ENCODE measurements around the gene SPATA32. TPM values are rescaled to one million over a fixed set of nuclear protein-coding genes. Genes with fewer than 3 reads are reported as not detected.

SPATA32 gene
- total and polyA plus RNA-seq, 2 experiments from 2014 or later, result not detected

DNA sequence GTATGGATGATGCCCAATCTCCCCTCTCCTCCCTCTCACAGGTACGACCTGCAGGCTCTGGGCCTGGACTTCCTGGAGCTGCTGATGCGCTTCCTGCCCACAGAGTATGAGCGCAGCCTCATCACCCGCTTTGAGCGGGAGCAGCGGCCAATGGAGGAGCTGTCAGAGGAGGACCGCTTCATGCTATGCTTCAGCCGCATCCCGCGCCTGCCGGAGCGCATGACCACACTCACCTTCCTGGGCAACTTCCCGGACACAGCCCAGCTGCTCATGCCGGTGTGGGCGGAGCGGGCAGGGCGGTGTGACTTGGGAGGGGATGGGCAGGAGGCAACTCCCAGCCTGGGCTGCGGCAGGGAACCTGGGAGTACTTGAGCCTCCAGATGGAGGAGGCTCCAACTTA is 18.1 kb downstream of the SPATA32 start:
- H4K20me1 ChIP-seq (replicated peaks; ENCODE audit: insufficient read depth), result no peaks in the 10 kb centered on the region
- Mint-ChIP-seq H3K27me3 (ENCODE audit: insufficient read depth, low read depth, poor library complexity) (peaks cover 38% of the 10 kb centered on the region), H3K36me3 (ENCODE audit: low read depth) (no peaks in the 10 kb centered on the region; the same call in 2 of the 3 replicates), H3K9me3 (no peaks in the 10 kb centered on the region; the same call in 2 of the 3 replicates), H3K27ac (no peak overlapping the region), H3K4me3 (no peak overlapping the region), H3K4me1 (peaks cover 28% of the 10 kb centered on the region)
- H3K9me2 ChIP-seq (ENCODE audit: insufficient read depth), result no peaks in the 10 kb centered on the region
- TF ChIP-seq NANOG (IDR thresholded peaks at IDR 0.05; ENCODE audit: borderline replicate concordance) (no peak), EZH2 (IDR thresholded peaks at IDR 0.05; ENCODE audit: low read depth, unreplicated experiment) (no peak), POLR2AphosphoS5 (IDR thresholded peaks at IDR 0.05; ENCODE audit: low read depth) (no peak), ZNF114 (CRISPR knock-in tag; IDR thresholded peaks at IDR 0.05) (no peak), ZNF331 (CRISPR knock-in tag; IDR thresholded peaks at IDR 0.05; ENCODE audit: low read depth) (no peak), EZH2phosphoT487 (IDR thresholded peaks at IDR 0.05; ENCODE audit: unreplicated experiment) (no peak), CREB1 (CRISPR knock-in tag; IDR thresholded peaks at IDR 0.05; ENCODE audit: low read depth) (no peak), JUNB (IDR thresholded peaks at IDR 0.05; ENCODE audit: unreplicated experiment) (no peak), STAT1 (IDR thresholded peaks at IDR 0.05; ENCODE audit: unreplicated experiment) (no peak)
- TF ChIP-seq, protein P1, sequence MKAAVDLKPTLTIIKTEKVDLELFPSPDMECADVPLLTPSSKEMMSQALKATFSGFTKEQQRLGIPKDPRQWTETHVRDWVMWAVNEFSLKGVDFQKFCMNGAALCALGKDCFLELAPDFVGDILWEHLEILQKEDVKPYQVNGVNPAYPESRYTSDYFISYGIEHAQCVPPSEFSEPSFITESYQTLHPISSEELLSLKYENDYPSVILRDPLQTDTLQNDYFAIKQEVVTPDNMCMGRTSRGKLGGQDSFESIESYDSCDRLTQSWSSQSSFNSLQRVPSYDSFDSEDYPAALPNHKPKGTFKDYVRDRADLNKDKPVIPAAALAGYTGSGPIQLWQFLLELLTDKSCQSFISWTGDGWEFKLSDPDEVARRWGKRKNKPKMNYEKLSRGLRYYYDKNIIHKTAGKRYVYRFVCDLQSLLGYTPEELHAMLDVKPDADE (IDR thresholded peaks at IDR 0.05), result no peak
- TF ChIP-seq, protein P2, sequence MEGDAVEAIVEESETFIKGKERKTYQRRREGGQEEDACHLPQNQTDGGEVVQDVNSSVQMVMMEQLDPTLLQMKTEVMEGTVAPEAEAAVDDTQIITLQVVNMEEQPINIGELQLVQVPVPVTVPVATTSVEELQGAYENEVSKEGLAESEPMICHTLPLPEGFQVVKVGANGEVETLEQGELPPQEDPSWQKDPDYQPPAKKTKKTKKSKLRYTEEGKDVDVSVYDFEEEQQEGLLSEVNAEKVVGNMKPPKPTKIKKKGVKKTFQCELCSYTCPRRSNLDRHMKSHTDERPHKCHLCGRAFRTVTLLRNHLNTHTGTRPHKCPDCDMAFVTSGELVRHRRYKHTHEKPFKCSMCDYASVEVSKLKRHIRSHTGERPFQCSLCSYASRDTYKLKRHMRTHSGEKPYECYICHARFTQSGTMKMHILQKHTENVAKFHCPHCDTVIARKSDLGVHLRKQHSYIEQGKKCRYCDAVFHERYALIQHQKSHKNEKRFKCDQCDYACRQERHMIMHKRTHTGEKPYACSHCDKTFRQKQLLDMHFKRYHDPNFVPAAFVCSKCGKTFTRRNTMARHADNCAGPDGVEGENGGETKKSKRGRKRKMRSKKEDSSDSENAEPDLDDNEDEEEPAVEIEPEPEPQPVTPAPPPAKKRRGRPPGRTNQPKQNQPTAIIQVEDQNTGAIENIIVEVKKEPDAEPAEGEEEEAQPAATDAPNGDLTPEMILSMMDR (conservative IDR thresholded peaks at IDR 0.05; ENCODE audit: low read depth in 2 of 2), result no peak
- TF ChIP-seq, protein P3, sequence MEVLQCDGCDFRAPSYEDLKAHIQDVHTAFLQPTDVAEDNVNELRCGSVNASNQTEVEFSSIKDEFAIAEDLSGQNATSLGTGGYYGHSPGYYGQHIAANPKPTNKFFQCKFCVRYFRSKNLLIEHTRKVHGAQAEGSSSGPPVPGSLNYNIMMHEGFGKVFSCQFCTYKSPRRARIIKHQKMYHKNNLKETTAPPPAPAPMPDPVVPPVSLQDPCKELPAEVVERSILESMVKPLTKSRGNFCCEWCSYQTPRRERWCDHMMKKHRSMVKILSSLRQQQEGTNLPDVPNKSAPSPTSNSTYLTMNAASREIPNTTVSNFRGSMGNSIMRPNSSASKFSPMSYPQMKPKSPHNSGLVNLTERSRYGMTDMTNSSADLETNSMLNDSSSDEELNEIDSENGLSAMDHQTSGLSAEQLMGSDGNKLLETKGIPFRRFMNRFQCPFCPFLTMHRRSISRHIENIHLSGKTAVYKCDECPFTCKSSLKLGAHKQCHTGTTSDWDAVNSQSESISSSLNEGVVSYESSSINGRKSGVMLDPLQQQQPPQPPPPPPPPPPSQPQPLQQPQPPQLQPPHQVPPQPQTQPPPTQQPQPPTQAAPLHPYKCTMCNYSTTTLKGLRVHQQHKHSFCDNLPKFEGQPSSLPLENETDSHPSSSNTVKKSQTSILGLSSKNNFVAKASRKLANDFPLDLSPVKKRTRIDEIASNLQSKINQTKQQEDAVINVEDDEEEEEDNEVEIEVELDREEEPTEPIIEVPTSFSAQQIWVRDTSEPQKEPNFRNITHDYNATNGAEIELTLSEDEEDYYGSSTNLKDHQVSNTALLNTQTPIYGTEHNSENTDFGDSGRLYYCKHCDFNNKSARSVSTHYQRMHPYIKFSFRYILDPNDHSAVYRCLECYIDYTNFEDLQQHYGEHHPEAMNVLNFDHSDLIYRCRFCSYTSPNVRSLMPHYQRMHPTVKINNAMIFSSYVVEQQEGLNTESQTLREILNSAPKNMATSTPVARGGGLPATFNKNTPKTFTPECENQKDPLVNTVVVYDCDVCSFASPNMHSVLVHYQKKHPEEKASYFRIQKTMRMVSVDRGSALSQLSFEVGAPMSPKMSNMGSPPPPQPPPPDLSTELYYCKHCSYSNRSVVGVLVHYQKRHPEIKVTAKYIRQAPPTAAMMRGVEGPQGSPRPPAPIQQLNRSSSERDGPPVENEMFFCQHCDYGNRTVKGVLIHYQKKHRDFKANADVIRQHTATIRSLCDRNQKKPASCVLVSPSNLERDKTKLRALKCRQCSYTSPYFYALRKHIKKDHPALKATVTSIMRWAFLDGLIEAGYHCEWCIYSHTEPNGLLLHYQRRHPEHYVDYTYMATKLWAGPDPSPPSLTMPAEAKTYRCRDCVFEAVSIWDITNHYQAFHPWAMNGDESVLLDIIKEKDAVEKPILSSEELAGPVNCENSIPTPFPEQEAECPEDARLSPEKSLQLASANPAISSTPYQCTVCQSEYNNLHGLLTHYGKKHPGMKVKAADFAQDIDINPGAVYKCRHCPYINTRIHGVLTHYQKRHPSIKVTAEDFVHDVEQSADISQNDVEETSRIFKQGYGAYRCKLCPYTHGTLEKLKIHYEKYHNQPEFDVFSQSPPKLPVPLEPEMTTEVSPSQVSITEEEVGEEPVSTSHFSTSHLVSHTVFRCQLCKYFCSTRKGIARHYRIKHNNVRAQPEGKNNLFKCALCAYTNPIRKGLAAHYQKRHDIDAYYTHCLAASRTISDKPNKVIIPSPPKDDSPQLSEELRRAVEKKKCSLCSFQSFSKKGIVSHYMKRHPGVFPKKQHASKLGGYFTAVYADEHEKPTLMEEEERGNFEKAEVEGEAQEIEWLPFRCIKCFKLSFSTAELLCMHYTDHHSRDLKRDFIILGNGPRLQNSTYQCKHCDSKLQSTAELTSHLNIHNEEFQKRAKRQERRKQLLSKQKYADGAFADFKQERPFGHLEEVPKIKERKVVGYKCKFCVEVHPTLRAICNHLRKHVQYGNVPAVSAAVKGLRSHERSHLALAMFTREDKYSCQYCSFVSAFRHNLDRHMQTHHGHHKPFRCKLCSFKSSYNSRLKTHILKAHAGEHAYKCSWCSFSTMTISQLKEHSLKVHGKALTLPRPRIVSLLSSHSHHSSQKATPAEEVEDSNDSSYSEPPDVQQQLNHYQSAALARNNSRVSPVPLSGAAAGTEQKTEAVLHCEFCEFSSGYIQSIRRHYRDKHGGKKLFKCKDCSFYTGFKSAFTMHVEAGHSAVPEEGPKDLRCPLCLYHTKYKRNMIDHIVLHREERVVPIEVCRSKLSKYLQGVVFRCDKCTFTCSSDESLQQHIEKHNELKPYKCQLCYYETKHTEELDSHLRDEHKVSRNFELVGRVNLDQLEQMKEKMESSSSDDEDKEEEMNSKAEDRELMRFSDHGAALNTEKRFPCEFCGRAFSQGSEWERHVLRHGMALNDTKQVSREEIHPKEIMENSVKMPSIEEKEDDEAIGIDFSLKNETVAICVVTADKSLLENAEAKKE (CRISPR knock-in tag; IDR thresholded peaks at IDR 0.05), result no peak
- TF ChIP-seq, protein P4, sequence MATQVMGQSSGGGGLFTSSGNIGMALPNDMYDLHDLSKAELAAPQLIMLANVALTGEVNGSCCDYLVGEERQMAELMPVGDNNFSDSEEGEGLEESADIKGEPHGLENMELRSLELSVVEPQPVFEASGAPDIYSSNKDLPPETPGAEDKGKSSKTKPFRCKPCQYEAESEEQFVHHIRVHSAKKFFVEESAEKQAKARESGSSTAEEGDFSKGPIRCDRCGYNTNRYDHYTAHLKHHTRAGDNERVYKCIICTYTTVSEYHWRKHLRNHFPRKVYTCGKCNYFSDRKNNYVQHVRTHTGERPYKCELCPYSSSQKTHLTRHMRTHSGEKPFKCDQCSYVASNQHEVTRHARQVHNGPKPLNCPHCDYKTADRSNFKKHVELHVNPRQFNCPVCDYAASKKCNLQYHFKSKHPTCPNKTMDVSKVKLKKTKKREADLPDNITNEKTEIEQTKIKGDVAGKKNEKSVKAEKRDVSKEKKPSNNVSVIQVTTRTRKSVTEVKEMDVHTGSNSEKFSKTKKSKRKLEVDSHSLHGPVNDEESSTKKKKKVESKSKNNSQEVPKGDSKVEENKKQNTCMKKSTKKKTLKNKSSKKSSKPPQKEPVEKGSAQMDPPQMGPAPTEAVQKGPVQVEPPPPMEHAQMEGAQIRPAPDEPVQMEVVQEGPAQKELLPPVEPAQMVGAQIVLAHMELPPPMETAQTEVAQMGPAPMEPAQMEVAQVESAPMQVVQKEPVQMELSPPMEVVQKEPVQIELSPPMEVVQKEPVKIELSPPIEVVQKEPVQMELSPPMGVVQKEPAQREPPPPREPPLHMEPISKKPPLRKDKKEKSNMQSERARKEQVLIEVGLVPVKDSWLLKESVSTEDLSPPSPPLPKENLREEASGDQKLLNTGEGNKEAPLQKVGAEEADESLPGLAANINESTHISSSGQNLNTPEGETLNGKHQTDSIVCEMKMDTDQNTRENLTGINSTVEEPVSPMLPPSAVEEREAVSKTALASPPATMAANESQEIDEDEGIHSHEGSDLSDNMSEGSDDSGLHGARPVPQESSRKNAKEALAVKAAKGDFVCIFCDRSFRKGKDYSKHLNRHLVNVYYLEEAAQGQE (IDR thresholded peaks at IDR 0.05; ENCODE audit: unreplicated experiment), result no peak
- no peak overlapping the region for H3K4me2 ChIP-seq
- ATAC-seq (no peak), DNase-seq (ENCODE audit: low spot score) (no peak)
- no peak overlapping the region for H2AFZ ChIP-seq
- H3K4me3 ChIP-seq, result no peak overlapping the region
- H3K4me1 ChIP-seq (ENCODE audit: insufficient read depth), result peaks cover 20% of the 10 kb centered on the region
- H3K27ac ChIP-seq (ENCODE audit: low read depth), result no peak overlapping the region
- H3K36me3 ChIP-seq (ENCODE audit: insufficient read depth), result no peaks in the 10 kb centered on the region
- H3K27me3 ChIP-seq (ENCODE audit: insufficient read depth), result peaks cover 23% of the 10 kb centered on the region
- H3K79me2 ChIP-seq (replicated peaks; ENCODE audit: insufficient read depth), result no peaks in the 10 kb centered on the region
- peaks cover 31% of the 10 kb centered on the region for H3F3A ChIP-seq (replicated peaks; ENCODE audit: low read depth)
